ENCODE measurements around the gene SPATA12. TPM values are rescaled to one million over a fixed set of nuclear protein-coding genes. Genes with fewer than 3 reads are reported as not detected.

SPATA12 gene
- total RNA-seq, 1 experiment from 2014 or later: 0.10 TPM

- Histone ChIP-seq H3K36me3 (ENCODE audit: control insufficient read depth, insufficient read depth, low read length) (no peaks in the 10 kb centered on the region), H3K27me3 (ENCODE audit: control insufficient read depth, insufficient read depth, low read length) (no peaks in the 10 kb centered on the region), H3K4me3 (ENCODE audit: low read depth in 2 of 2, low read length in 2 of 2) (no peak overlapping the region), H3K4me1 (ENCODE audit: control insufficient read depth, insufficient read depth, low read length) (peaks cover 29% of the 10 kb centered on the region), H3K9me3 (ENCODE audit: control insufficient read depth, insufficient read depth, low read depth, low read length) (no peaks in the 10 kb centered on the region), H3K27ac (ENCODE audit: low read length) (no peak overlapping the region)
- TF ChIP-seq POLR2AphosphoS5 (IDR thresholded peaks at IDR 0.05; ENCODE audit: low read depth, low read length): no peak
- no peak for TF ChIP-seq SIN3A (IDR thresholded peaks at IDR 0.05; ENCODE audit: borderline replicate concordance, insufficient read depth, low read depth, low read length)
- no peak for TF ChIP-seq REST (IDR thresholded peaks at IDR 0.05; ENCODE audit: insufficient read depth in 1 of 2, low read depth in 2 of 2, low read length in 1 of 2)
- TF ChIP-seq CTCF (IDR thresholded peaks at IDR 0.05): no peak
- TF ChIP-seq TCF7L2 (IDR thresholded peaks at IDR 0.05; ENCODE audit: low read depth, low read length): no peak
- POLR2A ChIA-PET: no interaction called here
- DNase-seq (ENCODE audit: low read depth, low spot score) (no peak), ATAC-seq (no peak)
- in situ Hi-C loops (cut with HindIII; ENCODE audit: low pct_unique_long_range_greater_than_20kb, low sequenced_read_pairs): no loop called here
- no TSS peak for BruUV-seq (replicated peaks)
- intact Hi-C loops (cut with micrococcal nuclease; ENCODE audit: unreplicated experiment): no loop called here
- CTCF ChIA-PET: no interaction called here
These were observed 6.0 kb downstream of the SPATA12 start for GRCh38 chr3:57066471-57066870.

- peak overlapping the region in 1 of 2 experiments; percentile 41; a peak in 2 of 4 replicates for H3K4me3 ChIP-seq (ENCODE audit: low read depth in 2 of 2, low read length in 2 of 2)
- DNase-seq (ENCODE audit: low read depth, low spot score): peak; percentile 77
- no peak for TF ChIP-seq POLR2AphosphoS5 (IDR thresholded peaks at IDR 0.05; ENCODE audit: low read depth, low read length)
- no peak for TF ChIP-seq CTCF (IDR thresholded peaks at IDR 0.05)
- TF ChIP-seq REST (IDR thresholded peaks at IDR 0.05; ENCODE audit: insufficient read depth in 1 of 2, low read depth in 2 of 2, low read length in 1 of 2): no peak
- TF ChIP-seq SIN3A (IDR thresholded peaks at IDR 0.05; ENCODE audit: borderline replicate concordance, insufficient read depth, low read depth, low read length): no peak
- no peak for TF ChIP-seq TCF7L2 (IDR thresholded peaks at IDR 0.05; ENCODE audit: low read depth, low read length)
These were observed 8.1 kb downstream of the SPATA12 start for GRCh38 chr3:57068437-57069089.

More at GRCh38 chr3:57068437-57069089, 8.1 kb downstream of the SPATA12 start:
- in situ Hi-C loops (cut with HindIII; ENCODE audit: low pct_unique_long_range_greater_than_20kb, low sequenced_read_pairs): no loop called here
- Histone ChIP-seq H3K9me3 (ENCODE audit: control insufficient read depth, insufficient read depth, low read depth, low read length) (no peaks in the 10 kb centered on the region), H3K36me3 (ENCODE audit: control insufficient read depth, insufficient read depth, low read length) (no peaks in the 10 kb centered on the region), H3K27ac (ENCODE audit: low read length) (peak overlapping the region; percentile 72), H3K27me3 (ENCODE audit: control insufficient read depth, insufficient read depth, low read length) (no peaks in the 10 kb centered on the region), H3K4me1 (ENCODE audit: control insufficient read depth, insufficient read depth, low read length) (peaks cover 18% of the 10 kb centered on the region)
- no TSS peak for BruUV-seq (replicated peaks)
- ATAC-seq: peak; percentile 89
- ChIA-PET POLR2A (interaction anchor here (0.6 kb wide), 1 partner anchor 60 kb away, joined by 4 read pairs; no protein-coding TSS in a partner anchor), CTCF (no interaction called here)
- intact Hi-C loops (cut with micrococcal nuclease; ENCODE audit: unreplicated experiment): no loop called here

Measured in Panc1 (cell line).